ENCODE results near the gene LDB2. TPM values are rescaled to one million over a fixed set of nuclear protein-coding genes. Genes with fewer than 3 reads are reported as not detected.

The LDB2 gene
- total and polyA plus RNA-seq, 2 donors (not counting 3 experiments of a cell fraction or from before 2014, with no cell fraction given): 127 to 223 TPM

GRCh38 chr4:16713696-16714095 lies 184.7 kb downstream of the LDB2 start:
- H3K4me1 ChIP-seq (ENCODE audit: control insufficient read depth, extremely low read depth, insufficient read depth, low read length): no peaks in the 10 kb centered on the region
- dilution Hi-C loops (cut with MboI; ENCODE audit: extremely low pct_ligation_motif_present, low sequenced_read_pairs): no loop called here
- no TSS peak for BruUV-seq (replicated peaks)
- no peak for TF ChIP-seq JUN (IDR thresholded peaks at IDR 0.05; ENCODE audit: borderline replicate concordance, insufficient read depth, insufficient read length, low read depth)
- no peak for TF ChIP-seq POLR2A (IDR thresholded peaks at IDR 0.05; ENCODE audit: low read depth, low read length)
- no peak for TF ChIP-seq EZH2 (IDR thresholded peaks at IDR 0.05; ENCODE audit: borderline replicate concordance, low read depth, low read length, severe bottlenecking)
- no peak for TF ChIP-seq GATA2 (IDR thresholded peaks at IDR 0.05; ENCODE audit: insufficient read depth, insufficient read length, low read depth, low read length)
- TF ChIP-seq CTCF (IDR thresholded peaks at IDR 0.05; ENCODE audit: extremely low read depth in 1 of 2, insufficient read depth in 1 of 2, low read depth in 1 of 2, low read length in 2 of 2): no peak
- no peak for TF ChIP-seq MYC (IDR thresholded peaks at IDR 0.05; ENCODE audit: low read depth, low read length)
- TF ChIP-seq MAX (IDR thresholded peaks at IDR 0.05; ENCODE audit: insufficient read depth, insufficient read length): no peak
- no peak for TF ChIP-seq FOS (IDR thresholded peaks at IDR 0.05; ENCODE audit: borderline replicate concordance, insufficient read depth, low read length)
- no peak for TF ChIP-seq POLR2AphosphoS5 (IDR thresholded peaks at IDR 0.05; ENCODE audit: insufficient read depth, low read depth, low read length)
- H3K9me1 ChIP-seq (replicated peaks; ENCODE audit: control insufficient read depth, extremely low read depth, insufficient read depth, low read length): no peaks in the 10 kb centered on the region
- intact Hi-C loops (cut with micrococcal nuclease): no loop called here
- H3K9ac ChIP-seq (replicated peaks; ENCODE audit: extremely low read depth, insufficient read depth, low read length): no peak overlapping the region
- no peaks in the 10 kb centered on the region for H3K9me3 ChIP-seq (replicated peaks; ENCODE audit: control insufficient read depth, insufficient read depth, low read length)
- no peak overlapping the region for H2AFZ ChIP-seq (ENCODE audit: low read depth, low read length)
- DNase-seq (ENCODE audit: low read depth, low spot score): no peak
- POLR2A ChIA-PET: no interaction called here
- no peaks in the 10 kb centered on the region for H3K36me3 ChIP-seq (ENCODE audit: control insufficient read depth in 2 of 2, extremely low read depth in 1 of 2, insufficient read depth in 2 of 2, low read length in 2 of 2)
- CTCF ChIA-PET: interaction anchor here (0.8 kb wide), 1 partner anchor 196 kb away, joined by 3 read pairs; no protein-coding TSS in a partner anchor
- H3K4me3 ChIP-seq (replicated peaks in 1 of 3; ENCODE audit: insufficient read depth in 1 of 3, low read depth in 1 of 3, low read length in 3 of 3): no peak overlapping the region
- H3K4me2 ChIP-seq (ENCODE audit: insufficient read depth, low read length): no peak overlapping the region
- no peak for FAIRE-seq
- H3K27ac ChIP-seq (ENCODE audit: insufficient read depth, low read depth, low read length): no peak overlapping the region
- H3K79me2 ChIP-seq (ENCODE audit: control insufficient read depth, insufficient read depth, low read length): no peaks in the 10 kb centered on the region
- no peaks in the 10 kb centered on the region for H3K27me3 ChIP-seq (ENCODE audit: control insufficient read depth in 2 of 2, insufficient read depth in 2 of 2, low read length in 2 of 2)
- no peaks in the 10 kb centered on the region for H4K20me1 ChIP-seq (replicated peaks; ENCODE audit: control insufficient read depth, extremely low read depth, insufficient read depth, low read length)
